GM19397 (cell line): ENCODE data around the gene PCGF6.
"Not testable (repeated sequence)": the region's sequence is repeated elsewhere in the genome, so short reads cannot be mapped to it uniquely, and the experiment has no call there.

Source experiments
- ATAC-seq: cut with Tn5 transposase; IDR thresholded peaks from one replicate; pipeline ENCODE4 v1.9.1; 2021; ENCODE audit warnings: mild to moderate bottlenecking, moderate library complexity; ENCODE audit not compliant: unreplicated experiment

Gene PCGF6

DNA sequence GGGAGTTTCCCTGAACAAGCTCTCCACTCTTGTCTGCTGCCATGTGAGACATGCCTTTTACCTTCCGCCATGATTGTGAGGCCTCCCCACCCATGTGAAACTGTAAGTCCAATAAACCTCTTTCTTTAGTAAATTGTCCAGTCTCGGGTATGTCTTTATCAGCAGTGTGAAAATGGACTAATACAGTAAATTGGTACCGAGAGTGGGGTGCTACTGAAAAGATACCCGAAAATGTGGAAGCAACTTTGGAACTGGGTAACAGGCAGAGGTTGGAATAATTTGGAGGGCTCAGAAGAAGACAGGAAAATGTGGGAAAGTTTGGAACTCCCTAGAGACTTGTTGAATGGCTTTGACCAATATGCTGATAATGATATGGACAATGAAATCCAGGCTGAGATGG is 92.0 kb downstream of the PCGF6 start:
- not testable (repeated sequence) for ATAC-seq

GRCh38 chr10:103257812-103258211 is 93.1 kb downstream of the PCGF6 start:
- no peak for ATAC-seq

GRCh38 chr10:103256613-103257012 is 94.3 kb downstream of the PCGF6 start:
- ATAC-seq, result no peak

DNA sequence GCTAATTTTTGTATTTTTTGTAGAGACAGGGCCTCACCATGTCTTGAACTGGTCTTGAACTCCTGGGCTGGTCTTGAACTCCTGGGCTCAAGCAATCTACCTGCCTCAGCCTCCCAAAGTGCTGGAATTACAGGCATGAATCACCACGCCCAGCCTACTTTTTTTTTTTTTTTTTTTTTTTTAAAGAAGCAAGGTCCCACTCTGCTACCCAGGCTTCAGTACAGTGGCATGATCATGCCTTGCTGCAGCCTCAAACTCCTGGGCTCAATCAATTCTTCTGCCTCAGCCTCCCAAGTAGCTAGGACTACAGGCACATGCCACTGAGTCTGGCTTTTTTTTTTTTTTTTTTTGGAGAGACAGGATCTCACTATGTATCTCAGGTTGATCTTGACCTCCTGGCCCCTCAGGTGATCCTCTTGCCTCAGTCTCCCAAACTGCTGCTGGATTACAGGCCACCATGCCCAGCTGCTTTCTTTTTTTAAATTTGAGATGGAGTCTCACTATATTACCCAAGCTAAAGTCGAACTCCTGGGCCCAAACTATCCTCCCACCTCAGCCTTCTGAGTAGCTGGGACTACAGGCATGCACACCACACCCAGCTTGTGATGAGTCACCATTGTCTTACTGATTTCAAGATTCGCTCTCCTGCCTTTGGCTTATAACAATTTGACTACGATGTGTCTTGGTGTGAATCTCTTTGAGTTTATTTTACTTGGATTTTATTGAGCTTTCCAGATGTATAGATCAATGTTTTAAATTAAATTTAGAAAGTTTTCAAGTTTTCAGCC is 96.2 kb downstream of the PCGF6 start:
- no peak for ATAC-seq

DNA sequence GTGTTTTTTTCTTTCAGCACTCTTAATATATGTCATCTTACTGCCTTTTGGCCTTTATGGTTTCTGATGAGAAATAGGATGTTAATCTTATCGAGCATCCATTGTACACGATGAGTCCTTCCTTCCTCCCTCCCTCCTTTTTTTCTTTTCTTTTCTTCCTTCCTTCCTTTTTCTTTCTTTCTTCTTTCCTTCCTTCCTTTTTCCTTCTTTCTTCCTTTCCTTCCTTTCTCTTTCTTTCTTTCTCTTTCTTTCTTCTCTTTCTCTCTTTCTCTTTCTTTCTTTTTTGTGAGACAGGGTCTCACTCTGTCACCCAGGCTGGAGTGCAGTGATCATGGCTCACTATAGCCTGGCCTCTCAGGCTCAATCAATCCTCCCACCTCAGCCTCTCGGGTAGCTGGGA is 96.8 kb downstream of the PCGF6 start:
- ATAC-seq, result no peak
